ENCODE measurements around the gene DPH6.

The DPH6 gene

DNA sequence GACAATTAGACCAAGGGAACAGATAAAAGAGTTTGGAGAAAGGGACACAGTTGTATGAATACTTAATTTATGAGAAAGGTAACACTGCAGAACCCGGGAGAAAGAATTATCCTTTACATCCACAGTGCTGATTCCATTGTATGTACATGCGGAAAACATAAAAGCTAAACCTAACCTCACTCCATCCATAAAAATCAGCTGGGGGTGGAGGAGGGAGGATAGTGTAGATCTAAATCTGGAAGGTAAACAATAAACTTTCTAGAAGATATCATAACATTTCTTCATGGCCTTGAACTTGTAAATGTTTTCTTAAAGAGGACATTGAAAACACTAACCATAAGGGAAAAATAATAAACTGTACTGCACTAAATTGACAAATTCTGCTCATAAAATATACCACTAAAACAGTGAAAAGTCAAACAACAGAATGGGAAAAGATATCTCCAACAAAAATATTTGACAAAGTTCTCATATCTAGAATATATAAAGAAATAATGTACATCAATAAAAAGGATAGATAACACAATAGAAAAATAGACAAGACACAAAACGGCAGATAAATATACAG, 220.5 kb downstream of the DPH6 start:
- no peak for DNase-seq

DNA sequence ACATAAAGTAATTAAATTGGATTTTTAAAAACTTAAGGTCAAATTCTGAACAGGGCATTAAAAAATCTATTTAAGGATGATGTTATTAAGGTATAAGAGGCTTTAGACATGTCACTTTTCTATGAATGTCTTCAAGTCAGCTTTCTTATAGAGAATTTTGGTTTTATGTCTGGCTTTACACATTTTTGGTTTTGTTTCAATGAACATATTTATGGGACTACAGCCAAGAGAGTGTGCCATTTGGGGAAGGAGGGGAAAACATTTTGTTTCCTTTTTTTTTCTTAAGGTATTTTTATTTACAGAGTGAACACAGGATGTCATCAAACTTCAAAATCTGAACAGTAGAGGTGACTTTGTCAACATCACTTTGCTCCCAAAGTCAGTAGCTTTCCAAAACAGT, 222.8 kb downstream of the DPH6 start:
- no peak for DNase-seq

DNA sequence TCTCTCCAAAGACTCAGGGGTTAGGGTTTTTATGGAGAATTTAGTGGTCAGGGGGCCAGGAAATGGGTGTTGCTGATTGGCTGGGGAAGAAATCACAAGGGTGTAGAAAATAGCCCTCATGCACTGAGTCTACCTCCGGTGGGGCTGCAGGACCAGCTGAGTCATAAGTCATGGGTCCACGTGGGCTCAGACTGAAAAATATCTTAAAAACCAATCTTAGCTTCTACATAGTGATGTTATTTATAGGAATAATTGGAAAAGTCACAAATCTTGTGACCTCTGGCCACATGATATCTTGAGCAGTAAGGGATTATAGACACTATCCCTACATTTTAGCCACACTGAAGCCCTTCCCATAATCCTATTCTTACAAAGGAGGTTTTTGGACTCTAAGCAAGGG, 224.0 kb downstream of the DPH6 start:
- no peak for DNase-seq

GRCh38 chr15:35320911-35321310, 225.1 kb downstream of the DPH6 start:
- DNase-seq, result no peak

Data from hematopoietic multipotent progenitor cell treated with erythropoietin and hydrocortisone succinate and interleukin-3 and kit ligand, for 4 days (in vitro differentiated cells).